Large intestine (tissue), 12 donors: ENCODE results near the gene SIAH2. TPM values are rescaled to one million over a fixed set of nuclear protein-coding genes. Genes with fewer than 3 reads are reported as not detected.

ENCODE experiments used
- DNase-seq, 2 donors: peaks; one replicate each; pipeline versions ENCODE4 v3.0.0 to v3.0.0-alpha.2; 2013
- H3K27ac ChIP-seq: one replicate; pipeline ENCODE4 v1.5.1; 2013; ENCODE audit warnings: low read length
- H3K27me3 ChIP-seq: 2 replicates; pipeline ENCODE4 v1.6.1; 2013; ENCODE audit warnings: low read length; ENCODE audit not compliant: control insufficient read depth, insufficient read depth
- H3K36me3 ChIP-seq: 2 replicates; pipeline ENCODE4 v1.6.1; 2013; ENCODE audit warnings: low read length; ENCODE audit not compliant: control insufficient read depth, insufficient read depth
- H3K4me1 ChIP-seq: one replicate; pipeline ENCODE4 v1.6.1; 2013; ENCODE audit warnings: low read length; ENCODE audit not compliant: control insufficient read depth, insufficient read depth
- H3K4me3 ChIP-seq: one replicate; pipeline ENCODE4 v1.5.1; 2013; ENCODE audit warnings: low read length
- H3K9me3 ChIP-seq: one replicate; pipeline ENCODE4 v1.6.1; 2013; ENCODE audit warnings: mild to moderate bottlenecking, low read depth, low read length, moderate library complexity; ENCODE audit not compliant: control insufficient read depth
- WGBS: methylation state at CpG from one replicate; pipeline ENCODE4 v1.1.5; 2013; ENCODE audit warnings: low lambda C conversion rate; ENCODE audit not compliant: insufficient coverage; 5-methylcytosine and 5-hydroxymethylcytosine counted together
- long read RNA-seq, 11 donors: transcript quantifications; one replicate each; lab custom pipeline, GENCODE V29; 2026
- polyA plus RNA-seq: library from polyadenylated mRNA; unstranded; fragments of 120-200 nt; gene quantifications from one replicate; pipeline ENCODE4 v1.2.1, GENCODE V29; 2013

The SIAH2 gene, protein sequence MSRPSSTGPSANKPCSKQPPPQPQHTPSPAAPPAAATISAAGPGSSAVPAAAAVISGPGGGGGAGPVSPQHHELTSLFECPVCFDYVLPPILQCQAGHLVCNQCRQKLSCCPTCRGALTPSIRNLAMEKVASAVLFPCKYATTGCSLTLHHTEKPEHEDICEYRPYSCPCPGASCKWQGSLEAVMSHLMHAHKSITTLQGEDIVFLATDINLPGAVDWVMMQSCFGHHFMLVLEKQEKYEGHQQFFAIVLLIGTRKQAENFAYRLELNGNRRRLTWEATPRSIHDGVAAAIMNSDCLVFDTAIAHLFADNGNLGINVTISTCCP
- polyA plus RNA-seq = 19.7 TPM
- long read RNA-seq, donor 1, partial matches to known transcripts = 0 of 3 reads
- long read RNA-seq, donor 1, other reads (novel, unspliced or antisense) = 0 of 3 reads
- long read RNA-seq, donor 2, transcript SIAH2-201 (2 exons, 2,517 nt) = major isoform, 15 of 15 reads
- long read RNA-seq, donor 2, partial matches to known transcripts = 0 of 15 reads
- long read RNA-seq, donor 2, other reads (novel, unspliced or antisense) = 0 of 15 reads
- long read RNA-seq, donor 3 = 0 reads
- long read RNA-seq, donor 4, partial matches to known transcripts = 0 of 1 reads
- long read RNA-seq, donor 4, other reads (novel, unspliced or antisense) = 0 of 1 reads
- long read RNA-seq, donor 5, transcript SIAH2-201 (2 exons, 2,517 nt) = major isoform, 7 of 7 reads
- long read RNA-seq, donor 5, partial matches to known transcripts = 0 of 7 reads
- long read RNA-seq, donor 5, other reads (novel, unspliced or antisense) = 0 of 7 reads
- long read RNA-seq, donor 6, transcript SIAH2-201 (2 exons, 2,517 nt) = major isoform, 12 of 12 reads
- long read RNA-seq, donor 6, partial matches to known transcripts = 0 of 12 reads
- long read RNA-seq, donor 6, other reads (novel, unspliced or antisense) = 0 of 12 reads
- long read RNA-seq, donor 7, transcript SIAH2-201 (2 exons, 2,517 nt) = major isoform, 10 of 10 reads
- long read RNA-seq, donor 7, partial matches to known transcripts = 0 of 10 reads
- long read RNA-seq, donor 7, other reads (novel, unspliced or antisense) = 0 of 10 reads
- long read RNA-seq, donor 8, transcript SIAH2-201 (2 exons, 2,517 nt) = major isoform, 20 of 20 reads
- long read RNA-seq, donor 8, partial matches to known transcripts = 0 of 20 reads
- long read RNA-seq, donor 8, other reads (novel, unspliced or antisense) = 0 of 20 reads
- long read RNA-seq, donor 9, transcript SIAH2-201 (2 exons, 2,517 nt) = major isoform, 7 of 7 reads
- long read RNA-seq, donor 9, partial matches to known transcripts = 0 of 7 reads
- long read RNA-seq, donor 9, other reads (novel, unspliced or antisense) = 0 of 7 reads
- long read RNA-seq, donor 10, transcript SIAH2-201 (2 exons, 2,517 nt) = major isoform, 14 of 14 reads
- long read RNA-seq, donor 10, partial matches to known transcripts = 0 of 14 reads
- long read RNA-seq, donor 10, other reads (novel, unspliced or antisense) = 0 of 14 reads
- long read RNA-seq, donor 11, transcript SIAH2-201 (2 exons, 2,517 nt) = major isoform, 9 of 9 reads
- long read RNA-seq, donor 11, partial matches to known transcripts = 0 of 9 reads
- long read RNA-seq, donor 11, other reads (novel, unspliced or antisense) = 0 of 9 reads

DNA sequence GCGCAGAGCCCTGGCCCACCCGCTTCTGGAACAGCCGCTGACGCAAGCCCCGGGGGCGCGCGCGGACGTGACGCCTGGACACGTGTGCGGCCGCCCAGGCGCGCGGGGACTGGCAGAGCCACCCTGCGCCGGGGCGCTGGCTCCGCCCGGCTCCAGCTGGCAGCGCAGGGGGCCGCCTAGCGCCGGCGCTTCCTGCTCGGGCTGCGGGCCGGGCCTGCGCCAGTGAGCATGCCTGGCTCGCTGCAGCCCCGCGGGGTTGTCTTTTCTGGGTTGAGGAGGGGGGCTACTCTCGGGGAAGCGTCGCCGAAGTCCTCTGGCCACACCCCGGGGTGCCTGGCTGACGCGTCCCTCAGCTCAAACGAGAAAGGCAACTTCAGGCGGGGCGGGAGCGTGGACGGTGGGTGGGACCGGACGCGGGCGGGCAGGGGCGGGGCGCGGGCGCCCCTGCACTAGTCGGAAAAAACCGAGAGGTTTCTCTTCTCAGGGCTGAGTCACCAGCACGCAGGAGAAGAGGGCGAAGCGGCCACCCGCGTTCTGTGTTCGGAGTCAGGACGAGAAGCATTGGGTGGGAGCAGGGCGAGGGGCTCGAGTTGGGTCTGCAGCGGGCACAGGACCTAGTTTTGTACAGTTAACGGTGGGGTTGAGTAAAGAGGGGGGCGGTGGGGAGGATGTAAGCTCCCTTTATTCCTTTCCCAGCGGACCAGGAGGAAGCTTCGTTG, at the start of gene SIAH2:
SIAH2 (minus strand) TSS at position 48 of the 719 bp plus-strand sequence. CDS start 320 bp downstream, outside the sequence.
- Histone ChIP-seq H3K27ac (peak within 1 kb of the TSS; percentile 99), H3K36me3 (peaks cover 2% of the 10 kb centered on the region), H3K9me3 (no peaks in the 10 kb centered on the region), H3K4me3 (peak within 1 kb of the TSS; percentile 87), H3K4me1 (peaks cover 21% of the 10 kb centered on the region), H3K27me3 (no peaks in the 10 kb centered on the region)
- WGBS = no CpG with 5 or more reads among the region's 70 CpGs
- peak; percentile 93 to 96 for DNase-seq

DNA sequence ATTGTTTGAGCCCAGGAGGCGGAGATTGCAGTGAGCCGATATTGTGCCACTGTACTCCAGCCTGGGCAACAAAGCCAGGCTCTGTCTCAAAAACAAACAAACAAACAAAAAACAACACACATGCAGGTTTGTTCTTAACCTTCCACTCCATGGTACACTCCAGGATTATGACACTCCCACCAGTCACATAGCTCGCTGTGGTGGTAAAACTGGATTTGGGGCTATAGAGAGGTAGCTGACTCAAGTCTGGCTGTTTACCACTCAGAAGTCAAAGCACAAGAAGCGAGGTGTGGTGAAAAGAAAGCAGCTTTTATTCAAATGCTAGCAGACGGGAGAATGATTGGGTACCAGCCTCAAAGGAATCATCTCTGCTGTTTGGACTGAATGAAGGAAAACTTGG, 49.0 kb upstream of the SIAH2 start:
- Histone ChIP-seq H3K36me3 (no peaks in the 10 kb centered on the region), H3K4me1 (no peaks in the 10 kb centered on the region), H3K27ac (no peak overlapping the region), H3K27me3 (no peaks in the 10 kb centered on the region), H3K4me3 (no peak overlapping the region), H3K9me3 (no peaks in the 10 kb centered on the region)
- DNase-seq = no peak
- 79% methylated on average over 2 of the region's 5 CpGs for WGBS

DNA sequence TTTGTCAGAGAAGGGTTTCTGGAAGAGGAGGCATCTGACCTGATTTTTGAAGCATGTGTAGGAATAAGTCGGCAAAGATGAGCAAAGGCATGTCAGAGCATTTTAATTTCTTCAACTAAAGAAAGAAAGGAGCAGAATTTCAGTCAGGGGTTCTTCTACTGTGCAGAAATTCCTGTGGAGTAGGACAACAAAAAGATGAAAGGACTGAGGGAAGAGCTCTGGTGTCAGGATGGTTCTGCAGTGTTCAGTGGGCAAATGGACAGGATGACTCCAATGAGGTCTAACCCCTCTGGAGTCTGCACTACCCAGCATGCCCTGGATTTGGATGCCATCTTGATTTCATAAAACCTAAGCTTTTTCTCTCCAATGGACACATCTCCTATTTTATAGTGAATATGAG, 47.7 kb upstream of the SIAH2 start:
- Histone ChIP-seq H3K9me3 (no peaks in the 10 kb centered on the region), H3K27ac (no peak overlapping the region), H3K4me3 (no peak overlapping the region), H3K36me3 (no peaks in the 10 kb centered on the region), H3K4me1 (no peaks in the 10 kb centered on the region), H3K27me3 (no peaks in the 10 kb centered on the region)
- DNase-seq = no peak
- WGBS = no CpG with 5 or more reads among the region's 1 CpG

DNA sequence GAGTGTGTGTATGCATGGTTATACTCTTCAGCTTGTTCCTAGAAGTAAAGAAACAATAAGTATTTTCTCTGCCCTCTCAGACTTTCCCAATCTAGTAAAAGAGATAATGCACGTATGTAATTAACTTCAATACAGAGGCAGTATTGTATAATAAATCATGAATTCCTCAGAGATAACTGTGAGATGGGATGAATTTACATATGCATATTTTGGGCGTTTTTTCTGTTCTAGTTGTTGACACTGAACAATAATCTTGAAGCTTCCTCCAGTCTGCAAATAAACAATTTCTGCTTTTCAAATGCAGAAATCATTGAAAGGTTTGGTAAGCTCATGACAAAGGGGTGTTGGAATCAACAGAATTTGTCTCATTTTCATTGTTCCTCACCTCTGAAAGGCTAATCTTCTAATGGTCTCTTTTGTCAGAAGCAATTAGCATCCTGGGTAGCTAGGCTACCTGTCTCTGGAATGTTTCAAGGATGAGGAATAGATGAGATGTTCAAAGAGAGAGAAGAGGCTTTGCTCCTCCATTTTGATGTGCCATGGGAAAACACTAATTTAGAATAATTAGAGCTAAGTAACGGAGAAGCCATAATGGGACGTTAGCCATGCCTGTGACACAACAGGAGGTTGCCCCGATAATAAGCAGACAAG, 43.3 kb upstream of the SIAH2 start:
- WGBS = 38% methylated on average over 2 of the region's 5 CpGs
- Histone ChIP-seq H3K27ac (no peak overlapping the region), H3K4me3 (no peak overlapping the region), H3K9me3 (no peaks in the 10 kb centered on the region), H3K4me1 (no peaks in the 10 kb centered on the region), H3K27me3 (no peaks in the 10 kb centered on the region), H3K36me3 (no peaks in the 10 kb centered on the region)
- no peak for DNase-seq

DNA sequence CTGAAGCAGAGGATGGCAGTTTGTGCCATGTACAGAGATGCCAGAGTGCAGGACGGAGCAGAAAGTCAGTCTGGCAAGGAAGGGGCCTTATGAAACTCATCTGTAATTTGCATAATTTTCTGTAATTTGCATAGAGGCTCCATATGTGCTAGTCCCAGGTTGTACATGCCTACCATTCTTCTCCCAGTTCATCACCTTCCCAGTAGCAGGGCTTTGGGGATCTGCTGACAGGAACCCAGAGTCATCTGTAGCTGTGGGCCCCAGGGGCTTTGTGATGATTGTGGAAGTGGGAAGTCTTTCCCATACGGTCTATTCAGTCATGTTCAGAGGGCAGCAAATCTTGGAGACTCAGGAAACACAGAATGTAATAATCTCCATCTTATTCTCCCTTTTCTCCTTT, 42.4 kb upstream of the SIAH2 start:
- no peaks in the 10 kb centered on the region for H3K4me1 ChIP-seq
- no peak for DNase-seq
- WGBS = no CpG with 5 or more reads among the region's 2 CpGs

DNA sequence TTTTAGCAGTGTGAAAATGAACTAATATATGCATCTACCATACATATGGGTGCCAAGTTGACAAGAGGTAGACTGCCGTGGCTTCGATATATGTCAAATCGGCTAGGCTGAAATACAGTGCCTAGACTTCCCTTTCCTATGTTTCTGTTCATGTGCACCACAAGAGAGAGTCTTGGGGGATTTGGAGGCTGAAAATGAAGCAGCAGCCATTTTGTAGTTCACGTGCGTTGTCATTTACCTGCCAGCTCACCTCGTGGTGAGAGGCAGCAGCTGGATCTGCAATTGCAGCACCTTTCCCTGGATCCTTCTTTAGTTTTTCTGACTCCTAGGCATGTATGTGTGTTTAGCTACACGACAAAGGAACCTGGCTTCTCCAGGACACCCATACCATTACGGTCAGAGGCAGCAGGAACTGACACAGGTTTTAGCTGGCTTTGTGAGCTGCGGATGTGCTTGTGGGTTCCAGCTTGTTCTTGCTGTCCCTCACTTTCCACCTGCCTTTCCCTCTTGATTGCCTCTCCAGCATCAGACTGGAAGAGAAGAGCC, 40.5 kb upstream of the SIAH2 start:
- Histone ChIP-seq H3K27me3 (no peaks in the 10 kb centered on the region), H3K4me1 (no peaks in the 10 kb centered on the region), H3K36me3 (no peaks in the 10 kb centered on the region), H3K9me3 (no peaks in the 10 kb centered on the region), H3K4me3 (no peak overlapping the region), H3K27ac (no peak overlapping the region)
- no peak for DNase-seq
- no CpG with 5 or more reads among the region's 9 CpGs for WGBS

More for the DNA sequence above, 42.4 kb upstream of the SIAH2 start:
- Histone ChIP-seq H3K36me3 (no peaks in the 10 kb centered on the region), H3K27ac (no peak overlapping the region), H3K27me3 (no peaks in the 10 kb centered on the region), H3K9me3 (no peaks in the 10 kb centered on the region), H3K4me3 (no peak overlapping the region)

DNA sequence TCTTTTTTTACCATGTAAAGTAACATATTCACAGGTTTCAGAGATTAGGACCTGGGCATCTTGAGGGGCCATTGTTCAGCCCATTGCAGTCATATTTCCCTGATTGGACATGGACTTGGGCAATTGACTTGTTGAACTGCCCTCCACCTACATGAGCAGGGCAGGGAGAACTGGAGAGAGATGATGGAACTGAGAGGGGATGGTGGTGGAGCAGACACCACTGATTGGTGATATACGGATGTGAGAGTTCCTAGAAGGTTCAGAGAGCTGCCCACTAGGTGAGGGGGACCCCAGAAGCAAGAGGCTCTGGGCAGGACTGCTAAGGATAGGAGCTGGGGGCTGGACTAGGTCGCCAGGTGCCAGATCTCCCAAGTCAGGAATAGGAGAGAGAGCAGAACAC, 37.8 kb upstream of the SIAH2 start:
- Histone ChIP-seq H3K4me1 (no peaks in the 10 kb centered on the region), H3K4me3 (no peak overlapping the region), H3K9me3 (no peaks in the 10 kb centered on the region), H3K27me3 (no peaks in the 10 kb centered on the region), H3K27ac (no peak overlapping the region), H3K36me3 (no peaks in the 10 kb centered on the region)
- no peak for DNase-seq
- WGBS = no CpG with 5 or more reads among the region's 2 CpGs

DNA sequence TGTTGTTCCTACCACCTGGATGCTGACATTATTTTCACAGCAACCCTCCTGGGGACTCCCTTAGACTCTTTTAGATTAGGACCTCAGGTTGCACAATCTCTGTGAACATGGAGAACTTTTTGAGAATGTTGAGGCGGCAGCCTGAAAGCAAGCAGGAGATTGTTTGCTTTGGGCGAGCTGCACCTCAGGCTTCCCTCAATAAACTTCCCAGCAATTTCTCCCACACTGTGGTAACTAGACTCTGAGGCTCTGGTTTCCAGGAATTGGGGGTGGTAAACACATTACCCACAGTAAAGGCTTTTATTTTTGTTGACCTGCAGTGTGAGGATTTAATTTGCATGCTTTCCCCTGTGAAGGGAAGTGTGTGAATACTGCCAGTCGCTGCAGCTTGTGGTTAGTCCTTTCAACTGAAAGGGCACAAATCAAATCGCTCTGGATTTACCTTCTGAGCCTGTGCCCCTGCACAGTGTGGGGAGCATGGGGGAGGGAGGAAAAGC, 35.2 kb upstream of the SIAH2 start:
- no CpG with 5 or more reads among the region's 4 CpGs for WGBS
- Histone ChIP-seq H3K27ac (no peak overlapping the region), H3K27me3 (no peaks in the 10 kb centered on the region), H3K36me3 (no peaks in the 10 kb centered on the region), H3K9me3 (no peaks in the 10 kb centered on the region), H3K4me1 (no peaks in the 10 kb centered on the region), H3K4me3 (no peak overlapping the region)
- DNase-seq = peak in 1 of 2 donors; percentile 12
